ENCODE data around the gene AKIRIN1. TPM values are rescaled to one million over a fixed set of nuclear protein-coding genes. Genes with fewer than 3 reads are reported as not detected.
A peak's percentile ranks its signal among the peaks of the same experiment; 100 is the strongest.
"Not testable (repeated sequence)": the region's sequence is repeated elsewhere in the genome, so short reads cannot be mapped to it uniquely, and the experiment has no call there.

AKIRIN1 gene
- total RNA-seq, 1 donor from 2014 or later: 60.0 TPM

GRCh38 chr1:39026866-39027507, 35.9 kb downstream of the AKIRIN1 start:
- intact Hi-C loops (cut with DNase I): loop anchor here (2.0 to 5.0 kb wide), 2 partner anchors 36 to 60 kb away; partner anchors contain the start of gene AKIRIN1
- peak; percentile 53 for DNase-seq (ENCODE audit: low spot score)

- intact Hi-C loops (cut with DNase I): no loop called here
Measured at GRCh38 chr1:39034114-39034654, 43.1 kb downstream of the AKIRIN1 start.

GRCh38 chr1:39036678-39037077, 45.6 kb downstream of the AKIRIN1 start:
- DNase-seq (ENCODE audit: low spot score): no peak
- intact Hi-C loops (cut with DNase I): no loop called here

More at GRCh38 chr1:39034114-39034654, 43.1 kb downstream of the AKIRIN1 start:
- DNase-seq (ENCODE audit: low spot score): peak; percentile 19

- no peak for DNase-seq (ENCODE audit: low spot score)
- intact Hi-C loops (cut with DNase I): no loop called here
Measured at GRCh38 chr1:39043513-39043912, 52.4 kb downstream of the AKIRIN1 start.

- DNase-seq (ENCODE audit: low spot score): no peak
- intact Hi-C loops (cut with DNase I): no loop called here
Measured at GRCh38 chr1:39044762-39045161, 53.7 kb downstream of the AKIRIN1 start.

- intact Hi-C loops (cut with DNase I): no loop called here
- no peak for DNase-seq (ENCODE audit: low spot score)
Measured at GRCh38 chr1:39045231-39045630, 54.2 kb downstream of the AKIRIN1 start.

- intact Hi-C loops (cut with DNase I): no loop called here
- no peak for DNase-seq (ENCODE audit: low spot score)
Measured at GRCh38 chr1:39046613-39047210, 55.6 kb downstream of the AKIRIN1 start.

- DNase-seq (ENCODE audit: low spot score): no peak
- intact Hi-C loops (cut with DNase I): no loop called here
Measured at GRCh38 chr1:39047374-39048229, 56.5 kb downstream of the AKIRIN1 start.

GRCh38 chr1:39048745-39049370, 57.8 kb downstream of the AKIRIN1 start:
- no peak for DNase-seq (ENCODE audit: low spot score)
- intact Hi-C loops (cut with DNase I): no loop called here

- intact Hi-C loops (cut with DNase I): no loop called here
- no peak for DNase-seq (ENCODE audit: low spot score)
Measured at GRCh38 chr1:39050001-39050400, 58.9 kb downstream of the AKIRIN1 start.

- DNase-seq (ENCODE audit: low spot score); intact Hi-C loops (cut with DNase I): not testable (repeated sequence)
Measured at GRCh38 chr1:39051193-39051850, 60.2 kb downstream of the AKIRIN1 start.

GRCh38 chr1:39051956-39052355, 60.9 kb downstream of the AKIRIN1 start:
- no peak for DNase-seq (ENCODE audit: low spot score)
- intact Hi-C loops (cut with DNase I): no loop called here

GRCh38 chr1:39055213-39055710, 64.2 kb downstream of the AKIRIN1 start:
- DNase-seq (ENCODE audit: low spot score): not testable (repeated sequence)

More at GRCh38 chr1:39055213-39055710, 64.2 kb downstream of the AKIRIN1 start:
- intact Hi-C loops (cut with DNase I): not testable (repeated sequence)

Other genes starting within 250 kb of the AKIRIN1 start
- gene RRAGC, start 131.5 kb upstream of the AKIRIN1 start, total RNA-seq: 23.6 TPM
- gene MYCBP, start 117.9 kb upstream of the AKIRIN1 start, total RNA-seq: 7.7 TPM
- not detected for gene GJA9, start 109.7 kb upstream of the AKIRIN1 start, total RNA-seq
- gene RHBDL2, start 49.4 kb upstream of the AKIRIN1 start, total RNA-seq: not detected
- 519 TPM for gene NDUFS5, start 35.1 kb downstream of the AKIRIN1 start, total RNA-seq
- gene MACF1, start 213.4 kb downstream of the AKIRIN1 start, total RNA-seq: 331 TPM

Data from cardiac septum (tissue), 1 donor.